H9 (cell line): Measurements from ENCODE around the gene DYRK1B. TPM values are rescaled to one million over a fixed set of nuclear protein-coding genes. Genes with fewer than 3 reads are reported as not detected.

Source experiments
- DNase-seq: peaks from one replicate; pipeline ENCODE4 v3.0.0-alpha.2; 2017
- H2AFZ ChIP-seq: one replicate; pipeline ENCODE4 v1.6.1; 2013; ENCODE audit warnings: mild to moderate bottlenecking, low read length, control low read depth, moderate library complexity
- H2AK5ac ChIP-seq: 2 replicates; pipeline ENCODE4 v1.6.1; 2013; ENCODE audit warnings: low read length, control low read depth, mixed read lengths; ENCODE audit not compliant: insufficient read length
- H2BK120ac ChIP-seq: one replicate; pipeline ENCODE4 v1.6.1; 2013; ENCODE audit warnings: low read depth, mild to moderate bottlenecking, low read length, control low read depth, inconsistent platforms; ENCODE audit not compliant: poor library complexity, severe bottlenecking
- H2BK12ac ChIP-seq: 2 replicates; pipeline ENCODE4 v1.6.1; 2013; ENCODE audit warnings: low read length, control low read depth, mixed read lengths, low read depth; ENCODE audit not compliant: insufficient read length
- H2BK15ac ChIP-seq: 2 replicates; pipeline ENCODE4 v1.6.1; 2013; ENCODE audit warnings: low read depth, low read length, control low read depth
- H2BK20ac ChIP-seq: one replicate; pipeline ENCODE4 v1.6.1; 2013; ENCODE audit warnings: low read depth, mild to moderate bottlenecking, low read length, control low read depth, inconsistent platforms; ENCODE audit not compliant: poor library complexity, severe bottlenecking
- H2BK5ac ChIP-seq: 2 replicates; pipeline ENCODE4 v1.6.1; 2013; ENCODE audit warnings: low read length, control low read depth, mixed read lengths; ENCODE audit not compliant: insufficient read length
- H3K14ac ChIP-seq: 2 replicates; pipeline ENCODE4 v1.6.1; 2013; ENCODE audit warnings: low read length, control low read depth; ENCODE audit not compliant: insufficient read depth
- H3K18ac ChIP-seq: 2 replicates; pipeline ENCODE4 v1.6.1; 2013; ENCODE audit warnings: low read depth, mild to moderate bottlenecking, mixed read lengths, low read length, control low read depth; ENCODE audit not compliant: insufficient read length
- H3K23ac ChIP-seq: 2 replicates; pipeline ENCODE4 v1.6.1; 2013; ENCODE audit warnings: low read length, control low read depth, mixed read lengths, low read depth; ENCODE audit not compliant: insufficient read length
- H3K23me2 ChIP-seq: 2 replicates; pipeline ENCODE4 v1.6.1; 2013; ENCODE audit warnings: low read depth, mild to moderate bottlenecking, mixed read lengths, low read length, control low read depth; ENCODE audit not compliant: insufficient read length, poor library complexity, severe bottlenecking
- H3K27ac ChIP-seq: 2 replicates; pipeline ENCODE4 v1.5.1; 2013; ENCODE audit warnings: low read length, control low read depth, mixed read lengths, low read depth; ENCODE audit not compliant: insufficient read length
- H3K27me3 ChIP-seq: 2 replicates; pipeline ENCODE4 v1.6.1; 2013; ENCODE audit warnings: low read length, control low read depth, inconsistent platforms; ENCODE audit not compliant: insufficient read depth
- H3K4ac ChIP-seq: 2 replicates; pipeline ENCODE4 v1.6.1; 2013; ENCODE audit warnings: low read depth, mild to moderate bottlenecking, control low read depth, inconsistent platforms, low read length, moderate library complexity
- H3K4me1 ChIP-seq: 2 replicates; pipeline ENCODE4 v1.6.1; 2013; ENCODE audit warnings: low read length, control low read depth, inconsistent platforms; ENCODE audit not compliant: insufficient read depth
- H3K4me2 ChIP-seq: 2 replicates; pipeline ENCODE4 v1.6.1; 2013; ENCODE audit warnings: low read length, control low read depth, mixed read lengths; ENCODE audit not compliant: insufficient read length, insufficient read depth
- H3K56ac ChIP-seq: 2 replicates; pipeline ENCODE4 v1.6.1; 2013; ENCODE audit warnings: low read depth, mild to moderate bottlenecking, mixed read lengths, low read length, control low read depth; ENCODE audit not compliant: insufficient read length
- H3K79me1 ChIP-seq: 2 replicates; pipeline ENCODE4 v1.6.1; 2013; ENCODE audit warnings: low read depth, mild to moderate bottlenecking, moderate library complexity, low read length, control low read depth, inconsistent platforms; ENCODE audit not compliant: insufficient read depth, poor library complexity, severe bottlenecking
- H3K79me2 ChIP-seq: 2 replicates; pipeline ENCODE4 v1.6.1; 2013; ENCODE audit warnings: low read length, control low read depth, inconsistent platforms; ENCODE audit not compliant: insufficient read depth
- H3K9ac ChIP-seq: 2 replicates; pipeline ENCODE4 v1.6.1; 2013; ENCODE audit warnings: low read length, control low read depth, mixed read lengths; ENCODE audit not compliant: insufficient read length; ENCODE audit errors: extremely low read depth
- H3K9me3 ChIP-seq: one replicate; pipeline ENCODE4 v1.6.1; 2013; ENCODE audit warnings: low read depth, low read length, inconsistent platforms; ENCODE audit not compliant: control insufficient read depth
- H3T11ph ChIP-seq: one replicate; pipeline ENCODE4 v1.6.1; 2013; ENCODE audit warnings: mild to moderate bottlenecking, low read length, control low read depth, inconsistent platforms
- H4K20me1 ChIP-seq: one replicate; pipeline ENCODE4 v1.6.1; 2013; ENCODE audit not compliant: control insufficient read depth, insufficient read length, insufficient read depth
- H4K5ac ChIP-seq: 2 replicates; pipeline ENCODE4 v1.6.1; 2013; ENCODE audit warnings: low read depth, mild to moderate bottlenecking, mixed read lengths, low read length, control low read depth; ENCODE audit not compliant: insufficient read length
- H4K8ac ChIP-seq: replicated peaks from 2 replicates; pipeline ENCODE4 v1.6.1; 2013; ENCODE audit warnings: low read length, control low read depth, mixed read lengths, low read depth; ENCODE audit not compliant: insufficient read length
- H4K91ac ChIP-seq: 2 replicates; pipeline ENCODE4 v1.6.1; 2013; ENCODE audit warnings: low read depth, mild to moderate bottlenecking, moderate library complexity, mixed read lengths, low read length, control low read depth; ENCODE audit not compliant: insufficient read length
- H3K27ac Mint-ChIP-seq, 3 experiments: 2 replicates in 2 of 3; 3 replicates in 1 of 3; pipeline ENCODE4 v1.8.0; 2020 to 2021; ENCODE audit warnings: mixed read lengths in 3 of 3, mild to moderate bottlenecking in 1 of 3, moderate library complexity in 1 of 3
- H3K27me3 Mint-ChIP-seq: 2 replicates; pipeline ENCODE4 v1.8.0; 2021; ENCODE audit warnings: low read depth, mild to moderate bottlenecking, moderate library complexity, mixed read lengths
- H3K36me3 Mint-ChIP-seq, 3 experiments: 2 replicates in 2 of 3; 3 replicates in 1 of 3; pipeline ENCODE4 v1.8.0; 2020 to 2021; ENCODE audit warnings: low read depth in 3 of 3, mixed read lengths in 3 of 3; ENCODE audit not compliant: insufficient read depth in 1 of 3
- H3K4me1 Mint-ChIP-seq, 2 experiments: 2 replicates each; pipeline ENCODE4 v1.8.0; 2020; ENCODE audit warnings: mixed read lengths in 2 of 2
- H3K4me3 Mint-ChIP-seq, 2 experiments: 2 replicates in 1 of 2; 3 replicates in 1 of 2; pipeline ENCODE4 v1.8.0; 2020 to 2021; ENCODE audit warnings: mild to moderate bottlenecking in 2 of 2, mixed read lengths in 2 of 2, moderate library complexity in 1 of 2
- H3K9me3 Mint-ChIP-seq, 2 experiments: 2 replicates in 1 of 2; 3 replicates in 1 of 2; pipeline ENCODE4 v1.8.0; 2020; ENCODE audit warnings: mild to moderate bottlenecking in 2 of 2, mixed read lengths in 2 of 2, moderate library complexity in 1 of 2
- CTCF ChIP-seq: fragments of 200-600 bp; sonication (generic); conservative IDR thresholded peaks from 3 replicates; pipeline ENCODE4 v1.8.0; 2021; ENCODE audit warnings: antibody characterized with exemption, mild to moderate bottlenecking
- WGBS: extraction: QIAGEN DNeasy Blood & Tissue Kit; methylation state at CpG from one replicate; pipeline ENCODE4 v1.1.7; 2013; ENCODE audit warnings: missing lambda C conversion rate, low lambda C conversion rate, mixed read lengths; ENCODE audit not compliant: insufficient read length; ENCODE audit errors: extremely low coverage; 5-methylcytosine and 5-hydroxymethylcytosine counted together
- total RNA-seq: library from RNA; stranded (reverse); gene quantifications from 2 replicates; pipeline ENCODE4 v1.2.1, GENCODE V29; 2021

The DYRK1B gene
- total RNA-seq, 1 experiment from 2014 or later, result 14.3 TPM

DNA sequence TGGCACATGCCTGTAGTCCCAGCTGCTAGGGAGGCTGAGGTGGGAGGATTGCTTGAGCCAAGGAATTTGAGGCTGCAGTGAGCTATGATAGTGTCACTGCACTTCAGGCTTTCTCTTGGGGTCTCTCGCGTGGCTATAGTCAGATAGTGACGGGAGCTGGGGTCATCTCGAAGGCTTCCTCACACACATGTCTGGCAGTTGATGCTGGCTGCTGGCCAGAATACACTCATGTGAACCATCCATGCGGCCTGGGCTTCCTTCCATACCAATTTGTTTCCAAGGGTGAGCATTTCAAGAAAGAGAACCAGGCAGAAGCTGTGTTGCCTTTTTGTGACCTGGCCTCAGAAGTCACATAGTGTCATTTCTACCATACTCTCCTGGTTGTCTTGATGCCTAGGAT is 28.9 kb downstream of the DYRK1B start:
- H3K4me3 Mint-ChIP-seq, result no peak overlapping the region
- no peaks in the 10 kb centered on the region for H3K4me1 ChIP-seq

More for the DNA sequence above, 28.9 kb downstream of the DYRK1B start:
- Histone ChIP-seq H4K8ac (no peak overlapping the region), H3K14ac (no peak overlapping the region), H2BK120ac (no peak overlapping the region), H3K79me2 (no peaks in the 10 kb centered on the region), H3K23ac (no peak overlapping the region), H2BK12ac (no peak overlapping the region), H2AFZ (no peak overlapping the region), H3K9me3 (no peaks in the 10 kb centered on the region), H3K27me3 (no peaks in the 10 kb centered on the region), H3K23me2 (no peaks in the 10 kb centered on the region), H3K18ac (no peak overlapping the region), H2AK5ac (no peak overlapping the region), H3K56ac (no peak overlapping the region), H3K9ac (no peak overlapping the region), H2BK20ac (no peak overlapping the region), H2BK15ac (no peak overlapping the region), H4K20me1 (no peaks in the 10 kb centered on the region), H3K79me1 (no peaks in the 10 kb centered on the region), H4K91ac (no peak overlapping the region), H3K4ac (no peak overlapping the region), H3T11ph (no peak overlapping the region), H4K5ac (no peak overlapping the region), H3K4me2 (no peak overlapping the region), H2BK5ac (no peak overlapping the region), H3K27ac (no peak overlapping the region)
- no CpG with 5 or more reads among the region's 5 CpGs for WGBS
- Mint-ChIP-seq H3K27me3 (peaks cover 3% of the 10 kb centered on the region), H3K4me1 (peaks cover 6 to 15% of the 10 kb centered on the region in 2 experiments), H3K9me3 (no peaks in the 10 kb centered on the region), H3K36me3 (no peaks in the 10 kb centered on the region; a peak in 1 of 7 replicates), H3K27ac (no peak overlapping the region)
- no peak for DNase-seq
- no peak for TF ChIP-seq CTCF
